ENCODE results near the gene RPS19BP1. TPM values are rescaled to one million over a fixed set of nuclear protein-coding genes. Genes with fewer than 3 reads are reported as not detected.

Gene RPS19BP1
- total and polyA plus RNA-seq, 2 of the 8 experiments (the other 6 are each of a cell fraction or from before 2014, with no cell fraction given): 77.9 to 97.9 TPM

GRCh38 chr22:39497429-39497828 lies 35.1 kb downstream of the RPS19BP1 start:
- Histone ChIP-seq H3K56ac (replicated peaks; ENCODE audit: insufficient read length, low read depth, low read length) (no peak overlapping the region), H3K23ac (ENCODE audit: insufficient read length) (no peak overlapping the region), H3K23me2 (ENCODE audit: low read depth, low read length) (no peaks in the 10 kb centered on the region; the same call in 1 of the 2 replicates), H3K79me2 (ENCODE audit: control insufficient read depth in 1 of 2, insufficient read depth in 2 of 2, low read length in 2 of 2) (no peaks in the 10 kb centered on the region), H4K8ac (ENCODE audit: extremely low read depth, insufficient read depth, low read length) (no peak overlapping the region), H2BK15ac (ENCODE audit: low read length) (no peak overlapping the region), H2BK12ac (ENCODE audit: low read depth, low read length) (no peak overlapping the region), H2AFZ (ENCODE audit: low read length) (no peak overlapping the region), H3K4ac (replicated peaks; ENCODE audit: insufficient read length, low read depth, low read length) (no peak overlapping the region), H3K79me1 (ENCODE audit: low read depth, low read length) (no peaks in the 10 kb centered on the region), H2BK5ac (ENCODE audit: low read depth, low read length) (no peak overlapping the region), H3K27ac (ENCODE audit: low read depth, low read length) (no peak overlapping the region), H3K27me3 (replicated peaks in 1 of 4; ENCODE audit: control insufficient read depth in 3 of 4, extremely low read depth in 1 of 4, insufficient read depth in 3 of 4, low read length in 3 of 4) (peaks cover 0 to 51% (median 18%) of the 10 kb centered on the region in 4 experiments; a peak in 5 of 7 replicates), H3K18ac (ENCODE audit: extremely low read depth, low read length) (no peak overlapping the region), H4K91ac (replicated peaks; ENCODE audit: insufficient read length, low read length) (no peak overlapping the region), H3K4me1 (replicated peaks in 1 of 4; ENCODE audit: control insufficient read depth in 3 of 4, insufficient read depth in 4 of 4, low read length in 3 of 4) (peaks cover 0 to 5% (median 2%) of the 10 kb centered on the region in 4 experiments; a peak in 4 of 7 replicates), H2BK20ac (ENCODE audit: low read length) (no peak overlapping the region), H3K4me3 (ENCODE audit: extremely low read depth in 1 of 4, insufficient read depth in 2 of 4, low read depth in 3 of 4, low read length in 4 of 4) (no peak overlapping the region), H4K20me1 (replicated peaks in 1 of 2; ENCODE audit: control insufficient read depth in 1 of 2, insufficient read depth in 2 of 2, low read length in 2 of 2) (peaks cover 0 to 4% of the 10 kb centered on the region in 2 experiments), H2AK5ac (ENCODE audit: low read depth, low read length) (no peak overlapping the region), H3K14ac (ENCODE audit: insufficient read length) (no peak overlapping the region), H2BK120ac (replicated peaks; ENCODE audit: low read depth, low read length) (no peak overlapping the region), H3K9me3 (ENCODE audit: insufficient read depth in 2 of 2, low read depth in 1 of 2, low read length in 1 of 2) (no peaks in the 10 kb centered on the region), H3K4me2 (ENCODE audit: insufficient read depth in 1 of 2, low read depth in 2 of 2, low read length in 2 of 2) (no peak overlapping the region), H3K9ac (replicated peaks in 1 of 4; ENCODE audit: extremely low read depth in 1 of 4, low read depth in 3 of 4, low read length in 3 of 4) (no peak overlapping the region), H3K36me3 (ENCODE audit: control insufficient read depth in 2 of 4, insufficient read depth in 4 of 4, low read length in 3 of 4) (no peaks in the 10 kb centered on the region), H4K5ac (ENCODE audit: insufficient read length, low read depth, low read length) (no peak overlapping the region)
- CTCF ChIA-PET (ENCODE audit: partially characterized antibody): interaction anchor here (0.6 to 19.7 kb wide), 10 partner anchors 14 to 889 kb away, joined by 3 to 361 read pairs (median 29); partner anchors contain the start of genes ATF4 and RPS19BP1
- FAIRE-seq: no peak
- POLR2A ChIA-PET (ENCODE audit: partially characterized antibody): interaction anchor here (0.6 to 2.5 kb wide), 3 partner anchors 25 to 185 kb away, joined by 3 to 14 read pairs (median 10); no protein-coding TSS in a partner anchor
- WGBS, 2 experiments (ENCODE audit: extremely low coverage in 1 of 2, insufficient coverage in 1 of 2, insufficient read length in 1 of 2, insufficient replicate concordance in 2 of 2, low coverage in 1 of 2, low lambda C conversion rate in 2 of 2, missing lambda C conversion rate in 1 of 2): 81% methylated on average over 8 of the region's 8 CpGs; no CpG with 5 or more reads in 1 of the 2 experiments
- no peak for DNase-seq (ENCODE audit: low read depth in 1 of 2, low spot score in 2 of 2)
- TF ChIP-seq MAFK (IDR thresholded peaks at IDR 0.05; ENCODE audit: low read depth, low read length) (no peak), CHD1 (IDR thresholded peaks at IDR 0.05; ENCODE audit: low read depth, low read length) (no peak), E2F6 (IDR thresholded peaks at IDR 0.05) (no peak), ZNF274 (IDR thresholded peaks at IDR 0.05; ENCODE audit: borderline replicate concordance, extremely low read depth, low read length) (no peak), EZH2 (IDR thresholded peaks at IDR 0.05; ENCODE audit: low read depth, low read length, severe bottlenecking) (no peak), POLR2AphosphoS5 (IDR thresholded peaks at IDR 0.05; ENCODE audit: low read depth, low read length) (no peak), CTCF (IDR thresholded peaks at IDR 0.05; ENCODE audit: control extremely low read depth in 1 of 3, insufficient read depth in 1 of 3, low read depth in 1 of 3, low read length in 3 of 3) (no peak), TAF1 (IDR thresholded peaks at IDR 0.05; ENCODE audit: low read depth, low read length) (no peak), JUND (IDR thresholded peaks at IDR 0.05; ENCODE audit: low read length) (no peak), KDM1A (IDR thresholded peaks at IDR 0.05; ENCODE audit: borderline replicate concordance, low read length) (no peak), BACH1 (IDR thresholded peaks at IDR 0.05; ENCODE audit: low read length) (no peak)
